GM23248 (cell line): ENCODE measurements around the gene RNF217.

Experiments used
- EZH2 ChIP-seq: fragments of 200-600 bp; sonication (generic); IDR thresholded peaks from 2 replicates; pipeline ENCODE4 v1.6.1; 2018; ENCODE audit warnings: antibody characterized with exemption, mild to moderate bottlenecking; ENCODE audit not compliant: insufficient read depth, poor library complexity, severe bottlenecking
- EZH2phosphoT487 ChIP-seq: fragments of 200-600 bp; sonication (generic); IDR thresholded peaks from 2 replicates; pipeline ENCODE4 v1.6.1; 2018; ENCODE audit warnings: antibody characterized with exemption, moderate library complexity, mild to moderate bottlenecking, low read depth; ENCODE audit not compliant: insufficient read depth

- TF ChIP-seq EZH2 (no peak), EZH2phosphoT487 (no peak)
Observed at GRCh38 chr6:125136378-125136777, 174.1 kb downstream of the RNF217 start.
